ENCODE results near the gene ZMIZ1. TPM values are rescaled to one million over a fixed set of nuclear protein-coding genes. Genes with fewer than 3 reads are reported as not detected.

The ZMIZ1 gene
- total RNA-seq, 1 donor from 2014 or later: 66.3 TPM

DNA sequence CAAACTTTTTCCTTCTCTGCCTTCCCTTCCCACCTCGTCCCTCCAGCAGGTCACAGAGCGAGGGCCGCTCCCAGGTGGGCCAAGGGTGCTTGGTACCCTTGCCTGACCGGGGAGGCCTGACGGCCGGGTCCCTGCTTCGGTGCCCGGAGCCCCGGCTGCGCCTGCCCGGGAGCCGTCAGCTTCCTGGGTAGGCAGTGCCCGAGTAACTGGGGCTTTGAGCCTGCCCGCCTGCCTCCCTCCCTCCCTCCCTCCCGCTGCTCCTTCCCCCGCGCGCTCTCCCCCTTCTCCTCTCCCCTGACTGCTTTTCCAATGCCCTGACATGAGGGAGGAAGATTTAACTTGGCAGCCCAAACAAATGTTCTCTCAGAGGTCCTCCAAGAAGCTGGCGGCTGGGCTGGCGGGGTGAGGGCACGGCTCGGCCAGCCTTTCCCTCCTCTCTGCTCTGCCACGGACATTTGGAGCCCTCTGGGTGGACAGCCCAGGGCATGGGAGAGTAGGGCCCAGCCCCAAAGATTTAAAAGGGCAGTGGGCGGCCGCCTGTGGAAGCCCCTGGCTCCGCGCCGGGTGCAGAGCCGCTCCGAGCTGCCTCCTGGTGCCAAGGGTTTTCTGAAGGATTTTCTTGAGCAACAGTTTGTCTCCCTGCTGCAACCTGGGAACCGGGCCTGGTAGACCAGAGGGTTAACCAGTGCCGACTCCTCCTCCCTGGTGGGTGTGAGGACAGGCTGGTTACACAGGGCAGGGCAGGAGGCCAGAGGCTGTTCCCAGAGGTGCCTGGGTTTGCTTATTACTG is 2.0 kb downstream of the ZMIZ1 start:
- peak; percentile 72 for DNase-seq
- Mint-ChIP-seq H3K27me3 (peaks cover 19% of the 10 kb centered on the region), H3K9me3 (no peaks in the 10 kb centered on the region), H3K27ac (no peak overlapping the region), H3K4me1 (peaks cover 34% of the 10 kb centered on the region), H3K36me3 (ENCODE audit: low read depth) (peaks cover 5% of the 10 kb centered on the region), H3K4me3 (peak overlapping the region; percentile 95)
- intact Hi-C loops (cut with micrococcal nuclease): loop anchor here (1.0 kb wide), 1 partner anchor 172 kb away; no protein-coding TSS in a partner anchor

- Mint-ChIP-seq H3K4me3 (peak overlapping the region; percentile 95), H3K27ac (no peak overlapping the region), H3K36me3 (ENCODE audit: low read depth) (peaks cover 5% of the 10 kb centered on the region), H3K27me3 (peaks cover 19% of the 10 kb centered on the region), H3K4me1 (peaks cover 30% of the 10 kb centered on the region), H3K9me3 (no peaks in the 10 kb centered on the region)
- DNase-seq: no peak
- intact Hi-C loops (cut with micrococcal nuclease): no loop called here
Observed at GRCh38 chr10:79071396-79071923, 2.7 kb downstream of the ZMIZ1 start.

DNA sequence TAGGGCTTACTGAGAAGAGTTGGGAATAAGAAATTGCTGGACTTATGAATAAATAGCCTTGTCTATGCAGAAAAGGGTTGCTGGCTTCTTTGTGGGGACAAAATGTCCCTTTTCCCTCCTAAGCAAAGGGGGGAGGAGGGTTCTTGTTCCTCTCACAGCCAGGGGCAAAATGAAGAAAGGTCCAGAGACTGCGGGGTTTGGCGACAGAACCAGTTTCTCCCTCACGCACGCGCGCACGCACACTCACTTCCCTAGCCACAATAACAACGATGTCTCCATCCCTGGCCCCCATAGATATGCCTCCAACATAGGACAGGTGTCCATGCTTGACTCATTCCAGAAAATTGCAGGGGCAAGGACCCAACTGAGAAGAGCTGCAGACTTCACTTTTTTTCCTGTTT is 3.3 kb downstream of the ZMIZ1 start:
- Mint-ChIP-seq H3K36me3 (ENCODE audit: low read depth) (peaks cover 5% of the 10 kb centered on the region), H3K4me3 (peak overlapping the region; percentile 40), H3K9me3 (no peaks in the 10 kb centered on the region), H3K4me1 (peaks cover 27% of the 10 kb centered on the region), H3K27ac (no peak overlapping the region), H3K27me3 (peaks cover 19% of the 10 kb centered on the region)
- intact Hi-C loops (cut with micrococcal nuclease): no loop called here
- DNase-seq: no peak

- Mint-ChIP-seq H3K9me3 (no peaks in the 10 kb centered on the region), H3K27me3 (peaks cover 19% of the 10 kb centered on the region), H3K27ac (no peak overlapping the region), H3K36me3 (ENCODE audit: low read depth) (peaks cover 3% of the 10 kb centered on the region), H3K4me3 (no peak overlapping the region), H3K4me1 (peaks cover 21% of the 10 kb centered on the region)
- intact Hi-C loops (cut with micrococcal nuclease): no loop called here
- DNase-seq: no peak
Observed at GRCh38 chr10:79072994-79073645, 4.4 kb downstream of the ZMIZ1 start.

DNA sequence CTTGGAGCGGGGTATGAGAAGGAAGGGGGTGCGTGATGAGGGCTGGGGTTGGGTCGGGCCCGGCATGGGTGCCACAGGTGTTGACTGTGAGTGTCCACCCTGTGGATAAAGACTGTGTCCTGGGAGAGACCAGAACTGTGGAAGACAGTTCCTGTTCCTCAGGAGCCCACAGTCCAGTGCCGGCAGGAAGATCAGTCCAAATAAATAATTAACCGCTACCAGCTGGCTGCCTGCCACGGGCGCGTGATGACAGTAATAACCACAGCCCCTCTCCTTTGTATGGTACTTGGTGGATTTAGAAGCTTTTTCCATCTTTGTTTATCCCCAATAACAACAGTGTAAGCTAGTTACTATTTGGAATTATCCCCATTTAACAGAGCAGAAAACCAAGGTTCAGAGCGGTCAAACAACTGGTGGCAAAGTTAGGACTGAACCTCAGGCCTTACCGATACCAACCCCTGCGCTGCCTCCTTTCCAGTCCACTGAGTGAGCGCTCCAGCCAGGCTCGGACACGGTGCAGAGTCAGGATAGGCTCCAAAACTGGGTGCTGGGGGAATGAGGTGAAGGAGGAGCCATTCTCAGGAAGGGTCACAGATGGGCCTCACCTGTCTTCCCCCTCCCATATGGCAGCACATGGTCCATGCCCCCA is 5.1 kb downstream of the ZMIZ1 start:
- H3K27me3 Mint-ChIP-seq: peaks cover 21% of the 10 kb centered on the region
- no peak for DNase-seq
- H3K36me3 Mint-ChIP-seq (ENCODE audit: low read depth): peaks cover 3% of the 10 kb centered on the region
- no peak overlapping the region for H3K4me3 Mint-ChIP-seq
- no peak overlapping the region for H3K27ac Mint-ChIP-seq
- intact Hi-C loops (cut with micrococcal nuclease): no loop called here
- H3K9me3 Mint-ChIP-seq: no peaks in the 10 kb centered on the region
- peaks cover 20% of the 10 kb centered on the region for H3K4me1 Mint-ChIP-seq

DNA sequence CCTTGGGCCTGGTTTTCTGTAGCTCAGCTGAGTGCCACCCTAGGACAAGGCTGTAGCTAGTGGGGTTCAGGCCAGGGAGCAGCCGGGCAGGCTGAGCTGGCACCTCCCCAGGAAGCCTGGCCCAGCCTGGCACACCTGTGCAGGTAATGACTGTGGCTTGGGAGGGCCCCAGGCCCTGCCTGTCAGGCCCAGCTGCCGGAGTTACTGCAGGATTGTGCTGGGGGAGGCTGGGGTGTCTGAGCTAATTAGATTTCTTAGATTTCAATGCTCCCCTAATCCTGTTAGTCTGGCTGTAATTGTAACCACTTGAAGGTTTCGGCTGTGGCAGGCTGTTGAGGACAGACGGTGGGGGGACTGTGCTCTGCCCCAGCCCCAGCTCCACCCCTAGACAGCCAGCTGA is 6.0 kb downstream of the ZMIZ1 start:
- Mint-ChIP-seq H3K27me3 (peaks cover 21% of the 10 kb centered on the region), H3K4me1 (peaks cover 20% of the 10 kb centered on the region), H3K9me3 (no peaks in the 10 kb centered on the region), H3K36me3 (ENCODE audit: low read depth) (peaks cover 3% of the 10 kb centered on the region), H3K4me3 (no peak overlapping the region), H3K27ac (no peak overlapping the region)
- intact Hi-C loops (cut with micrococcal nuclease): no loop called here
- DNase-seq: no peak

DNA sequence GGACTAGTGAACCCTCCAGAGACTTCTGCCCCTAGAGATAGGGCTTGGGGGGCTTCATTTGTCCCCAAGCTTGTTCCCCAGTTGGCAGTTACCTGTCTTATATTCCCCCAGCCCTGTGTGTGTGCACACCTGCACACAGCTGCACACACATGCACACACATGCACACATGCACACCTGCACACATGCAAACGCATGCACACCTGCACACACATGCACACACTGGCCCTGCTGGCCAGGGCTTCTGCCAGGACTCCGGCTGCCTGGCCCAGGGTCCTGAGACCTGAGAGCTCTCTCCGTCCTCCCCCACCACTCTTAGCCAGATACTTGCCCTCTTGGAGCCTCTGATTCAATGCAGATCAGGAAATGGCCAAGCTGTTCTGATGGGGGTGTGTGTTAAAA is 6.7 kb downstream of the ZMIZ1 start:
- no peak for DNase-seq
- Mint-ChIP-seq H3K27ac (no peak overlapping the region), H3K27me3 (peaks cover 21% of the 10 kb centered on the region), H3K4me3 (no peak overlapping the region), H3K36me3 (ENCODE audit: low read depth) (peaks cover 3% of the 10 kb centered on the region), H3K4me1 (peaks cover 20% of the 10 kb centered on the region), H3K9me3 (no peaks in the 10 kb centered on the region)
- intact Hi-C loops (cut with micrococcal nuclease): no loop called here

DNA sequence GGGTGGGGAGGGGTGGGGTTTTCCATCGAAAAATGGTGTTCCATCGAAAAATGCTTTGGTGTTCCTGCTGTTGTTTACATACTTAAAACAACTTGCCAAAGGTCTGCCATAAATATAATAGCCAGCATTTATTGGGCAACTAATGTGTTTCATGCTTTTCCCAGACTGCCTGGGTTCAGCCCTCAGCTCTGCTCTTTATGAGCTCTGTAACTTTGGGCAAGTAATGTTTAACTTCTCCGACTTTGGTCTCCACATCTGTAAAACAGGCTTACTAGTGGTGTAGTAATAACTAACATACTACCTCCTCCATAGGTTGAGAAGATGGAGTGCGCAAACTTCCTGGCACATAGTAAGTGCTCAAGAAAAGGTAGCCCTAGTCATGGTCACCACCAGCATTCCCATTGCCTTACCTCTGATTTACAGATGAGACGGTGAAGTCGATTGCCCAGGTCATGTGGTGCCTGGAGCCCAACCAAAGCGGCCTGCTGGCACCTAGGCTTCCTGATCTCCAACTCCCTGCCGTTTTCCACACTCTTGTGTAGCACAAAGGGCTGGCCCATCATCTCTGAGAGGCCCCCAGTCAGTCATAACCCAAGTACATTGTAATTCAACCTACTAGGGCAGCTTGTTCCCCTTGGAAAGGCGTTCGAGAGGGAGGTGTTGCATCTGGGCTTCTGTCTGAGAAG is 8.9 kb downstream of the ZMIZ1 start:
- Mint-ChIP-seq H3K4me3 (no peak overlapping the region), H3K36me3 (ENCODE audit: low read depth) (no peaks in the 10 kb centered on the region), H3K9me3 (no peaks in the 10 kb centered on the region), H3K27me3 (peaks cover 4% of the 10 kb centered on the region), H3K27ac (no peak overlapping the region), H3K4me1 (peaks cover 8% of the 10 kb centered on the region)
- no peak for DNase-seq
- intact Hi-C loops (cut with micrococcal nuclease): no loop called here

- no peak overlapping the region for H3K4me3 Mint-ChIP-seq
- intact Hi-C loops (cut with micrococcal nuclease): no loop called here
- H3K36me3 Mint-ChIP-seq (ENCODE audit: low read depth): no peaks in the 10 kb centered on the region
- no peaks in the 10 kb centered on the region for H3K9me3 Mint-ChIP-seq
- no peak for DNase-seq
- peaks cover 12% of the 10 kb centered on the region for H3K4me1 Mint-ChIP-seq
- H3K27ac Mint-ChIP-seq: no peak overlapping the region
- H3K27me3 Mint-ChIP-seq: peaks cover 2% of the 10 kb centered on the region
Observed at GRCh38 chr10:79078367-79079053, 9.7 kb downstream of the ZMIZ1 start.

GRCh38 chr10:79079054-79079397 is 10.3 kb downstream of the ZMIZ1 start:
- no peaks in the 10 kb centered on the region for H3K9me3 Mint-ChIP-seq
- no peak for DNase-seq
- no peaks in the 10 kb centered on the region for H3K36me3 Mint-ChIP-seq (ENCODE audit: low read depth)
- no peak overlapping the region for H3K4me3 Mint-ChIP-seq
- H3K27ac Mint-ChIP-seq: no peak overlapping the region
- intact Hi-C loops (cut with micrococcal nuclease): no loop called here
- peaks cover 2% of the 10 kb centered on the region for H3K27me3 Mint-ChIP-seq
- H3K4me1 Mint-ChIP-seq: peaks cover 15% of the 10 kb centered on the region

DNA sequence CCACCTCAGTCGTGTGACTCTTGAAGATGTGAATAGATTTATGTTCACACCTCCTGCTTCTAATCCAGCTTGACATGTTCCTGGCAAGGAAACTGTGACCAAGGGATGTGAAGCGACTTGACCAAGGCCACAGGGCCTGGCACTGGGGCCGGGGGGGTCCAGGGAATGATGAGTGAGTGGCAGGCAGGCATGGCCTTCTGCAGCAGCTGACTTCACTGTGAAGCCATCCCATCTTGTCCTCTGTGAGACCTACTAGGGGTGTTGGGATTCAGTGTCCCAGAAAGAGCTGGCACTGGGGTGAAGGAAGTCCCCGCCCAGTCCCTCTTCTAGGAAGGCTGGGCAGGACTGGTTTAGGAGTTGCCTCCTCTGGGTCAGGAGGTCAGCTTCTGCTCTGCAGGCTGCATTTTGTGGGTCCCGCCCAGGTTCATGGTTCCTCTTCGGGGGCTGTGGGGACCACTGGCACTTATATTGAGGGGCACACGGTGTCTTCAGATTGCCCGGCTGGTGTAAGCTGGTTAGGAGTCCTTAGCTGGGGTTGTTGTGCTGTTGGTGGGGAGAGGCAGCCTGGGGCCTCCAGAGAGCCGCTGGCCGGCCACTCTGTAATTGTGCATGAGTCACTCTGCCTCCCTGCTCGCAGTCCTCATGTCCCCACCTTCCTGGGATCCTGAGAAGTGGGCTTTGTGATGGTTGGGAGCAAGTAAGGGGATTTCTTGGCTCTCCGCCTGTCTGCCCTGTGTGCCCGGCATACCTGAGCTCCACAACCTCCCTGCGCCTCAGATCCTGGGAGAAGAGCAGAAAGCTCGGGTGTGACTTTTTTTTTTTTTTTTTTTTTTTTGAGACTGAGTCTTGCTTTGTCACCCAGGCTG is 11.0 kb downstream of the ZMIZ1 start:
- no peak for DNase-seq
- H3K27me3 Mint-ChIP-seq: peaks cover 2% of the 10 kb centered on the region
- no peak overlapping the region for H3K4me3 Mint-ChIP-seq
- H3K4me1 Mint-ChIP-seq: peaks cover 20% of the 10 kb centered on the region
- H3K27ac Mint-ChIP-seq: no peak overlapping the region
- no peaks in the 10 kb centered on the region for H3K9me3 Mint-ChIP-seq
- no peaks in the 10 kb centered on the region for H3K36me3 Mint-ChIP-seq (ENCODE audit: low read depth)
- intact Hi-C loops (cut with micrococcal nuclease): no loop called here

DNA sequence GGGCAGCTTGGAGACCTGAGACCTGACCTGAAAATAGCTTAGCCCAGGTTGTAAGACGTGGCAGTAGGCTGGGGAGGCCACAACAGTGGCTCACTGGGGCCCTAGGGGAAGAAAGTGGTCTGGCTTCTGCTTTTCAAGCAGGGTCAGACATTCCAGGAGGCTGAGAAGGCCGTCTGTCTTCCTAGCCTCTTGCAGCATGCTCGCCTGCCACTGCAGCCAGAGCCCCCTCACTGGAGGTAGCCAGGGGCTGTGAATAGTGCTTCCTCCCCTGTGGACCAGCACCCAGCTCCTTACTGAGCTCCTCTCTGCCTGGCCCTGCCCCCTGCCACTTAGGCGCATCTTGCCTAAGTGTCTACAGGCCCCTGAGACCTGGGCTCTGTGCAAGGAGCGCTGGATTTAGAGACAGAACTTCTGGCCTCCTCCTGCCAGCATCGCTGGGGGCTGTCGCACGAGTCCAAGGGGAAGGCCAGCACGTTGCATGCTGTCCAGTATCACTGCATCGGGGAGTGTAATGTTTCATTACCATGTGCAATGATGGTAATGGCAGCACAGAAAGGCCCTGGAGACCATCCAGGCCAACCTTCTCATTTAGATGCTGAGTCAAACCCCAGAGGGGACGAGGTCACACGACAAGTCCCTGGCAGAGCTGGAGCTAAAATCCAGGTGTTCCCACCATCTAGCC is 12.7 kb downstream of the ZMIZ1 start:
- H3K9me3 Mint-ChIP-seq: no peaks in the 10 kb centered on the region
- no peak for DNase-seq
- no peak overlapping the region for H3K27ac Mint-ChIP-seq
- peaks cover 18% of the 10 kb centered on the region for H3K4me1 Mint-ChIP-seq
- no peak overlapping the region for H3K4me3 Mint-ChIP-seq
- H3K27me3 Mint-ChIP-seq: peaks cover 2% of the 10 kb centered on the region
- H3K36me3 Mint-ChIP-seq (ENCODE audit: low read depth): no peaks in the 10 kb centered on the region
- intact Hi-C loops (cut with micrococcal nuclease): no loop called here
